ENCODE results near the gene TWSG1. TPM values are rescaled to one million over a fixed set of nuclear protein-coding genes. Genes with fewer than 3 reads are reported as not detected.

Gene TWSG1
- total and polyA plus RNA-seq, 2 donors (not counting 3 experiments of a cell fraction or from before 2014, with no cell fraction given) = 52.4 to 57.4 TPM

GRCh38 chr18:9435041-9435440 is 100.5 kb downstream of the TWSG1 start:
- dilution Hi-C loops (cut with MboI; ENCODE audit: extremely low pct_ligation_motif_present, low sequenced_read_pairs) (no loop called here), intact Hi-C loops (cut with micrococcal nuclease) (no loop called here)
- DNase-seq (ENCODE audit: low read depth, low spot score) = no peak
- ChIA-PET POLR2A (no interaction called here), CTCF (interaction anchor here (1.3 kb wide), 1 partner anchor 9 kb away, joined by 5 read pairs; no protein-coding TSS in a partner anchor)
- FAIRE-seq = no peak
- Histone ChIP-seq H3K4me3 (replicated peaks in 1 of 3; ENCODE audit: insufficient read depth in 1 of 3, low read depth in 1 of 3, low read length in 3 of 3) (no peak overlapping the region), H3K36me3 (ENCODE audit: control insufficient read depth in 2 of 2, extremely low read depth in 1 of 2, insufficient read depth in 2 of 2, low read length in 2 of 2) (no peaks in the 10 kb centered on the region), H3K4me1 (ENCODE audit: control insufficient read depth, extremely low read depth, insufficient read depth, low read length) (no peaks in the 10 kb centered on the region), H3K9me3 (replicated peaks; ENCODE audit: control insufficient read depth, insufficient read depth, low read length) (no peaks in the 10 kb centered on the region), H4K20me1 (replicated peaks; ENCODE audit: control insufficient read depth, extremely low read depth, insufficient read depth, low read length) (no peaks in the 10 kb centered on the region), H3K9ac (replicated peaks; ENCODE audit: extremely low read depth, insufficient read depth, low read length) (no peak overlapping the region), H2AFZ (ENCODE audit: low read depth, low read length) (no peak overlapping the region), H3K27me3 (ENCODE audit: control insufficient read depth in 2 of 2, insufficient read depth in 2 of 2, low read length in 2 of 2) (no peaks in the 10 kb centered on the region), H3K9me1 (replicated peaks; ENCODE audit: control insufficient read depth, extremely low read depth, insufficient read depth, low read length) (no peaks in the 10 kb centered on the region), H3K27ac (ENCODE audit: insufficient read depth, low read depth, low read length) (no peak overlapping the region), H3K4me2 (ENCODE audit: insufficient read depth, low read length) (no peak overlapping the region), H3K79me2 (ENCODE audit: control insufficient read depth, insufficient read depth, low read length) (no peaks in the 10 kb centered on the region)
- no TSS peak for BruUV-seq (replicated peaks)
- TF ChIP-seq POLR2A (IDR thresholded peaks at IDR 0.05; ENCODE audit: low read depth, low read length) = no peak
- TF ChIP-seq MYC (IDR thresholded peaks at IDR 0.05; ENCODE audit: low read depth, low read length) = no peak
- TF ChIP-seq EZH2 (IDR thresholded peaks at IDR 0.05; ENCODE audit: borderline replicate concordance, low read depth, low read length, severe bottlenecking) = no peak
- TF ChIP-seq CTCF (IDR thresholded peaks at IDR 0.05; ENCODE audit: extremely low read depth in 1 of 2, insufficient read depth in 1 of 2, low read depth in 1 of 2, low read length in 2 of 2) = no peak
- TF ChIP-seq, protein P1, sequence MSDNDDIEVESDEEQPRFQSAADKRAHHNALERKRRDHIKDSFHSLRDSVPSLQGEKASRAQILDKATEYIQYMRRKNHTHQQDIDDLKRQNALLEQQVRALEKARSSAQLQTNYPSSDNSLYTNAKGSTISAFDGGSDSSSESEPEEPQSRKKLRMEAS (IDR thresholded peaks at IDR 0.05; ENCODE audit: insufficient read depth, insufficient read length) = no peak
- no peak for TF ChIP-seq GATA2 (IDR thresholded peaks at IDR 0.05; ENCODE audit: insufficient read depth, insufficient read length, low read depth, low read length)
- no peak for TF ChIP-seq POLR2AphosphoS5 (IDR thresholded peaks at IDR 0.05; ENCODE audit: insufficient read depth, low read depth, low read length)
- TF ChIP-seq JUN (IDR thresholded peaks at IDR 0.05; ENCODE audit: borderline replicate concordance, insufficient read depth, insufficient read length, low read depth) = no peak
- TF ChIP-seq FOS (IDR thresholded peaks at IDR 0.05; ENCODE audit: borderline replicate concordance, insufficient read depth, low read length) = no peak
